HG03442 (cell line): ENCODE measurements around the gene DOK6.
"Not testable (repeated sequence)": the region's sequence is repeated elsewhere in the genome, so short reads cannot be mapped to it uniquely, and the experiment has no call there.

Experiments used
- ATAC-seq: cut with Tn5 transposase; IDR thresholded peaks from one replicate; pipeline ENCODE4 v1.9.1; 2021; ENCODE audit warnings: mild to moderate bottlenecking, moderate library complexity; ENCODE audit not compliant: unreplicated experiment

The DOK6 gene

GRCh38 chr18:69400253-69400975 is at the start of gene DOK6:
DOK6 (plus strand) TSS chr18:69400888.
- ATAC-seq, result no peak

- ATAC-seq, result no peak
Measured at GRCh38 chr18:69353023-69353422, 47.7 kb upstream of the DOK6 start.

- no peak for ATAC-seq
Measured at GRCh38 chr18:69357590-69357989, 43.1 kb upstream of the DOK6 start.

GRCh38 chr18:69358212-69358895 is 42.3 kb upstream of the DOK6 start:
- ATAC-seq, result no peak

- not testable (repeated sequence) for ATAC-seq
Measured at GRCh38 chr18:69359768-69360167, 40.9 kb upstream of the DOK6 start.

GRCh38 chr18:69364930-69365329 is 35.8 kb upstream of the DOK6 start:
- no peak for ATAC-seq

GRCh38 chr18:69365658-69366057 is 35.0 kb upstream of the DOK6 start:
- ATAC-seq, result no peak

- ATAC-seq, result no peak
Measured at GRCh38 chr18:69367104-69367503, 33.6 kb upstream of the DOK6 start.

- ATAC-seq, result no peak
Measured at GRCh38 chr18:69371729-69372128, 29.0 kb upstream of the DOK6 start.

- ATAC-seq, result no peak
Measured at GRCh38 chr18:69380324-69380723, 20.4 kb upstream of the DOK6 start.

GRCh38 chr18:69383186-69383585 is 17.5 kb upstream of the DOK6 start:
- ATAC-seq, result no peak

GRCh38 chr18:69387186-69387585 is 13.5 kb upstream of the DOK6 start:
- ATAC-seq, result no peak

- no peak for ATAC-seq
Measured at GRCh38 chr18:69388222-69388621, 12.5 kb upstream of the DOK6 start.

GRCh38 chr18:69397096-69397495 is 3.6 kb upstream of the DOK6 start:
- ATAC-seq, result no peak

- no peak for ATAC-seq
Measured at GRCh38 chr18:69399253-69399652, 1.4 kb upstream of the DOK6 start.

- ATAC-seq, result no peak
Measured at GRCh38 chr18:69400976-69401225, 213 bp downstream of the DOK6 start.

- ATAC-seq, result no peak
Measured at GRCh38 chr18:69401226-69401971, 711 bp downstream of the DOK6 start.

- ATAC-seq, result no peak
Measured at GRCh38 chr18:69401972-69402532, 1.4 kb downstream of the DOK6 start.

GRCh38 chr18:69402533-69402989 is 1.9 kb downstream of the DOK6 start:
- ATAC-seq, result no peak

GRCh38 chr18:69408522-69408921 is 7.8 kb downstream of the DOK6 start:
- ATAC-seq, result no peak

GRCh38 chr18:69411199-69411598 is 10.5 kb downstream of the DOK6 start:
- ATAC-seq, result no peak

- ATAC-seq, result no peak
Measured at GRCh38 chr18:69414184-69414583, 13.5 kb downstream of the DOK6 start.
